Lower lobe of right lung (tissue), 2 donors: ENCODE measurements around the gene KIAA2012. TPM values are rescaled to one million over a fixed set of nuclear protein-coding genes. Genes with fewer than 3 reads are reported as not detected.

Source experiments
- ATAC-seq, 2 donors: fragments of 200-7000 bp; cut with Tn5 transposase; one replicate each; pipeline ENCODE4 v1.9.1; 2020 to 2022; ENCODE audit warnings: mild to moderate bottlenecking in 2 of 2, moderate library complexity in 2 of 2
- DNase-seq: peaks from one replicate; pipeline ENCODE4 v3.0.0-alpha.2; 2020
- H3K27ac ChIP-seq: fragments of 200-600 bp; one replicate; pipeline ENCODE4 v1.8.0; 2022
- H3K27me3 ChIP-seq: fragments of 200-600 bp; one replicate; pipeline ENCODE4 v1.8.0; 2022; ENCODE audit warnings: low read depth
- H3K36me3 ChIP-seq: fragments of 200-600 bp; one replicate; pipeline ENCODE4 v1.8.0; 2022; ENCODE audit warnings: mild to moderate bottlenecking
- H3K4me1 ChIP-seq: fragments of 200-600 bp; one replicate; pipeline ENCODE4 v1.8.0; 2022
- H3K4me3 ChIP-seq: fragments of 200-600 bp; one replicate; pipeline ENCODE4 v1.8.0; 2022; ENCODE audit warnings: mild to moderate bottlenecking
- H3K9me3 ChIP-seq: fragments of 200-600 bp; one replicate; pipeline ENCODE4 v1.8.0; 2022
- intact Hi-C: fragments of 100-400 bp; cut with DNase I; formaldehyde crosslinking; loops from one replicate; pipeline ENCODE4 v1.11.0; 2022
- total RNA-seq: library from RNA; stranded (reverse); fragmentation: NEBNext Ultra II Directional; extraction: Animal tissue kit (Norgen Biotek cat#: 25700); gene quantifications from one replicate; pipeline ENCODE4 v1.2.1, GENCODE V29; 2021
- TF ChIP-seq, protein P1 (sequence below): fragments of 200-600 bp; IDR thresholded peaks from one replicate; pipeline ENCODE4 v1.8.0; 2022; ENCODE audit warnings: antibody characterized with exemption, mild to moderate bottlenecking
- donor health status: DM: no; HTN: yes; CAD: no; lungs with severe emphysema.

Gene KIAA2012
- total RNA-seq, 1 donor from 2014 or later, result 2.8 TPM

DNA sequence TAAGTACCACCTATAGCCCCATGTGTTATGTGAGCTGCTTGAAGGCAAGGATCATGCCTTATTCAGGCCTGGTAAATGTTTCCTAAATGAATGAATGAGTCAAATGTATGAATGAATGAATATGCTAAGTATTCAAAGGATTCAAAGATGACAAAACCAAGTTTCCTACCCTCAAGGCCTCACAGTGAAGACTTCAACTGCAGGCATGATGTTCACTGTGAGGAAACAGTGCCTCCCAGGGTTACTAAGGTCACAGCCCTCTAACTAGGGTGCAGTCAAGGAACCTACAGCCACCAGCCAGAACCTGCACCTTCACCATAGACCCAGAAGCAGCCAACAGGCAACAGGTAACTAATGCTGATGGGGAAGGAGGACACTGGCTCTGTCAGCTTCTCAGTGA lies 96.1 kb downstream of the KIAA2012 start:
- intact Hi-C loops, result no loop called here
- ATAC-seq (no peak), DNase-seq (no peak)
- no peak overlapping the region for H3K27ac ChIP-seq
- no peaks in the 10 kb centered on the region for H3K27me3 ChIP-seq
- H3K9me3 ChIP-seq, result no peaks in the 10 kb centered on the region
- H3K4me1 ChIP-seq, result peaks cover 14% of the 10 kb centered on the region
- TF ChIP-seq, protein P1, sequence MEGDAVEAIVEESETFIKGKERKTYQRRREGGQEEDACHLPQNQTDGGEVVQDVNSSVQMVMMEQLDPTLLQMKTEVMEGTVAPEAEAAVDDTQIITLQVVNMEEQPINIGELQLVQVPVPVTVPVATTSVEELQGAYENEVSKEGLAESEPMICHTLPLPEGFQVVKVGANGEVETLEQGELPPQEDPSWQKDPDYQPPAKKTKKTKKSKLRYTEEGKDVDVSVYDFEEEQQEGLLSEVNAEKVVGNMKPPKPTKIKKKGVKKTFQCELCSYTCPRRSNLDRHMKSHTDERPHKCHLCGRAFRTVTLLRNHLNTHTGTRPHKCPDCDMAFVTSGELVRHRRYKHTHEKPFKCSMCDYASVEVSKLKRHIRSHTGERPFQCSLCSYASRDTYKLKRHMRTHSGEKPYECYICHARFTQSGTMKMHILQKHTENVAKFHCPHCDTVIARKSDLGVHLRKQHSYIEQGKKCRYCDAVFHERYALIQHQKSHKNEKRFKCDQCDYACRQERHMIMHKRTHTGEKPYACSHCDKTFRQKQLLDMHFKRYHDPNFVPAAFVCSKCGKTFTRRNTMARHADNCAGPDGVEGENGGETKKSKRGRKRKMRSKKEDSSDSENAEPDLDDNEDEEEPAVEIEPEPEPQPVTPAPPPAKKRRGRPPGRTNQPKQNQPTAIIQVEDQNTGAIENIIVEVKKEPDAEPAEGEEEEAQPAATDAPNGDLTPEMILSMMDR, result no peak
- no peaks in the 10 kb centered on the region for H3K36me3 ChIP-seq
- H3K4me3 ChIP-seq, result no peak overlapping the region

GRCh38 chr2:202169832-202170424 lies 96.9 kb downstream of the KIAA2012 start:
- Histone ChIP-seq H3K27ac (no peak overlapping the region), H3K9me3 (no peaks in the 10 kb centered on the region), H3K4me3 (no peak overlapping the region), H3K4me1 (peaks cover 14% of the 10 kb centered on the region), H3K36me3 (no peaks in the 10 kb centered on the region), H3K27me3 (no peaks in the 10 kb centered on the region)
- DNase-seq, result no peak
- intact Hi-C loops, result no loop called here
- TF ChIP-seq, protein P1, result no peak
- ATAC-seq, result no peak

DNA sequence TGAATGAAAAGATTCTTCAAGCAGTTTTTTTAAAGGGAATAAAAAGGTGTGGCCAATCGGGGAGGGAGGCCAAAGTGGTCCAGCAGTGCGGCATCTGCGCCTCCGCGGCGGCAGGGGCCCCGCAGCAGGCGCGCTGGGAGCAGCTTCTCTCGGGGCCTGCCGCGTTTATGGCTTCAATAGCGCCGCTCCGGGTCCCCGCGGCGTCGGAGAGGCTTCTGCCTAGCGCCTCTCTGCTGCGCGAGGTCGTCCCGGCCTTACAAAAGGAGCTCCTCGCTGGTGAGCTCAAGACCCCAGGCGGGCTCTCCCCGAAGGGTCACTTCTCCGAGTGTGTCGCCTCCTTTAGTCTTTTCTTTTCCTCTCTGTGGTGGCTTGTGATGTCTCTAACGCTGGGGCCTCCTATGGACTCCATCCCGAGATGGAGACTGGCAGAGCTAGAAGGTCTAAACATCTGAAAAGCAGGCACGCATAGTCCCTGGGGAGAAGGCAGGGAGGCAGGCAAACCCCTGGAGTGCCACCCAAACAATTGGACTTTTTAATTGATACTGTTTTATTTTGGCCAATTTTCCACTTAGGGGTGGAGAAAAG lies 98.3 kb downstream of the KIAA2012 start:
- no peaks in the 10 kb centered on the region for H3K9me3 ChIP-seq
- no peak overlapping the region for H3K27ac ChIP-seq
- H3K36me3 ChIP-seq, result no peaks in the 10 kb centered on the region
- H3K4me3 ChIP-seq, result no peak overlapping the region
- intact Hi-C loops, result no loop called here
- H3K27me3 ChIP-seq, result no peaks in the 10 kb centered on the region
- TF ChIP-seq, protein P1, result no peak
- ATAC-seq, result peak in 1 of 2 donors; percentile 21
- no peak for DNase-seq
- H3K4me1 ChIP-seq, result peaks cover 14% of the 10 kb centered on the region

DNA sequence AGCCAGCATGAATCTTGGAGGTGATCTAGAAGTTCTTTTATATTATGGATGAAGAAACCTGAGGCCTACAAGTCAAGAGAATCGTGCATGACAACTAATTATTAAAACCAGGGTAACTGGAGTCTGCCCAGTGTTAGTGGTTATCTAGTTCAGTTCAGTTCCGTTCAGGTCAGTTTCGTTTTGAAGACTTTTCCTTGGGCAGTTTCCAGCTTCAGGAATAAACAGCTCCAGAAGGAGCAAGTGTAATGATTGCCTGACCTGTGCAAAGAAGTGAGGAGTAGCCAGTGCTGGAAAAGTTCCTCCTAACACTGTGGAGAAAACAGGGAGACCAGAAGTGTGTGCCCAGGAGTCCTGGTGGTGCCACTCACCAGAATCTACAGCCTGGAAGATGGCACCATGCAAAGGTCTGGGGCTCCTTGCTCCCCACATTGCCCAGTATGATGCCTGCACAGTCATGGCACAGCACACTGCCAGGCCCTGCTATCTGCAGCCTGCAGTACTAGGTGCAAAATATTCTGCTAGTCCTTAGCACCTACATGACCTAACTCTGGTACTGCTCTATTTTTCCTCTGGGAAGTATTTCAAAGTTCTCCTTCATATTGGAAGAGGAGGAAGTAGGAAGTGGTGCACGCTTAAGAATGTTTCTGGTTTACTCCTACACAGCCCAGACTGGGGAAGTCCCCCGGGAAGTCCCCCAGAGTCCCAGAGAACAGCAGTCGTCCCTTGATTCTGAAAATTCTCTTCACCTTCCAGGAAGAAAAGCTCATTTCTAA lies 99.6 kb downstream of the KIAA2012 start:
- peak; percentile 52 to 76 for ATAC-seq
- no peak for DNase-seq
- no peaks in the 10 kb centered on the region for H3K9me3 ChIP-seq
- H3K27ac ChIP-seq, result no peak overlapping the region
- no peaks in the 10 kb centered on the region for H3K36me3 ChIP-seq
- intact Hi-C loops, result no loop called here
- no peaks in the 10 kb centered on the region for H3K27me3 ChIP-seq
- H3K4me1 ChIP-seq, result peaks cover 14% of the 10 kb centered on the region
- TF ChIP-seq, protein P1, result no peak
- H3K4me3 ChIP-seq, result no peak overlapping the region

GRCh38 chr2:202178346-202178958 lies 105.4 kb downstream of the KIAA2012 start:
- DNase-seq, result no peak
- no peak overlapping the region for H3K27ac ChIP-seq
- intact Hi-C loops, result loop anchor here (5.0 kb wide), 1 partner anchor 316 kb away; no protein-coding TSS in a partner anchor

More at GRCh38 chr2:202178346-202178958, 105.4 kb downstream of the KIAA2012 start:
- no peaks in the 10 kb centered on the region for H3K27me3 ChIP-seq
- no peaks in the 10 kb centered on the region for H3K9me3 ChIP-seq
- H3K4me1 ChIP-seq, result no peaks in the 10 kb centered on the region
- peak; percentile 84 for ATAC-seq
- TF ChIP-seq, protein P1, result peak; percentile 88
- H3K4me3 ChIP-seq, result no peak overlapping the region
- H3K36me3 ChIP-seq, result no peaks in the 10 kb centered on the region
